GM18868 (cell line): ENCODE data around the gene UQCRQ.

ENCODE experiments used
- ATAC-seq: cut with Tn5 transposase; IDR thresholded peaks from one replicate; pipeline ENCODE4 v1.9.1; 2021; ENCODE audit warnings: mild to moderate bottlenecking, moderate library complexity; ENCODE audit not compliant: unreplicated experiment

The UQCRQ gene

GRCh38 chr5:132866342-132867045 is at the start of gene UQCRQ, which contains the start of gene GDF9:
Gene UQCRQ, plus strand, starts transcription at chr5:132866642. Its CDS starts 240 bp downstream, at chr5:132866882.
Gene GDF9, minus strand, starts transcription at chr5:132866469. Its CDS starts 1,936 bp downstream, at chr5:132864533.
- peak; percentile 97 for ATAC-seq

GRCh38 chr5:132817011-132817410 is 49.4 kb upstream of the UQCRQ start:
- no peak for ATAC-seq

GRCh38 chr5:132819468-132819867 is 47.0 kb upstream of the UQCRQ start:
- ATAC-seq: no peak

- peak; percentile 64 for ATAC-seq
Observed at GRCh38 chr5:132820162-132820754, 46.2 kb upstream of the UQCRQ start.

GRCh38 chr5:132821350-132821749 is 45.1 kb upstream of the UQCRQ start:
- no peak for ATAC-seq

- ATAC-seq: no peak
Observed at GRCh38 chr5:132821791-132822190, 44.7 kb upstream of the UQCRQ start.

GRCh38 chr5:132822650-132823480 is 43.6 kb upstream of the UQCRQ start:
- no peak for ATAC-seq

- no peak for ATAC-seq
Observed at GRCh38 chr5:132823481-132824050, 42.9 kb upstream of the UQCRQ start.

GRCh38 chr5:132824426-132824825 is 42.0 kb upstream of the UQCRQ start:
- ATAC-seq: no peak

- no peak for ATAC-seq
Observed at GRCh38 chr5:132825033-132825833, 41.2 kb upstream of the UQCRQ start.

- ATAC-seq: no peak
Observed at GRCh38 chr5:132825834-132826391, 40.5 kb upstream of the UQCRQ start.

- ATAC-seq: no peak
Observed at GRCh38 chr5:132826424-132827082, 39.9 kb upstream of the UQCRQ start.

GRCh38 chr5:132827943-132828673 is 38.3 kb upstream of the UQCRQ start:
- ATAC-seq: no peak

- ATAC-seq: no peak
Observed at GRCh38 chr5:132828846-132829494, 37.5 kb upstream of the UQCRQ start.

GRCh38 chr5:132829742-132830435 is 36.6 kb upstream of the UQCRQ start:
- ATAC-seq: peak; percentile 73

GRCh38 chr5:132830436-132831094 is 35.9 kb upstream of the UQCRQ start, which contains the start of gene SHROOM1:
Gene SHROOM1, minus strand, starts transcription at chr5:132830647. Its CDS starts 4,507 bp downstream, at chr5:132826140.
- peak; percentile 62 for ATAC-seq
